Cardiac muscle cell (in vitro differentiated cells and primary cell): ENCODE data around the gene ROR2. TPM values are rescaled to one million over a fixed set of nuclear protein-coding genes. Genes with fewer than 3 reads are reported as not detected.
A peak's percentile ranks its signal among the peaks of the same experiment; 100 is the strongest.

Experiments used
- DNase-seq, 2 donors: peaks; one replicate each; pipeline versions ENCODE4 v3.0.0 to v3.0.0-alpha.2; 2010 to 2017; ENCODE audit warnings: low read depth in 1 of 2, low spot score in 1 of 2
- H3K27ac ChIP-seq: fragments of 200-600 bp; sonication (generic); 2 replicates; pipeline ENCODE4 v1.5.1; 2016
- H3K27me3 ChIP-seq: fragments of 200-600 bp; sonication (generic); 2 replicates; pipeline ENCODE4 v1.6.0; 2016; ENCODE audit warnings: control low read depth
- H3K36me3 ChIP-seq: fragments of 200-600 bp; sonication (generic); 2 replicates; pipeline ENCODE4 v1.5.1; 2016; ENCODE audit warnings: control low read depth
- H3K4me1 ChIP-seq: fragments of 200-600 bp; sonication (generic); 2 replicates; pipeline ENCODE4 v1.8.1; 2017; ENCODE audit warnings: low read depth, mild to moderate bottlenecking, mixed run types
- H3K4me3 ChIP-seq: fragments of 200-600 bp; sonication (generic); 2 replicates; pipeline ENCODE4 v1.5.1; 2016; ENCODE audit warnings: mild to moderate bottlenecking
- H3K9me3 ChIP-seq: fragments of 200-600 bp; sonication (generic); 2 replicates; pipeline ENCODE4 v1.5.1; 2017; ENCODE audit warnings: low read depth, mild to moderate bottlenecking, control low read depth
- CTCF ChIP-seq: IDR thresholded peaks from 2 replicates; pipeline ENCODE4 v1.5.1; 2012; ENCODE audit warnings: low read depth, mild to moderate bottlenecking, low read length
- polyA plus RNA-seq: library from polyadenylated mRNA; unstranded; fragments of >200 nt; fragmentation: Nextera tagmentation; extraction: Ambion mirVana; gene quantifications from 2 replicates; pipeline ENCODE4 v1.2.1, GENCODE V29; 2016
- total RNA-seq: library from RNA; depleted of rRNA; stranded (reverse); fragments of >200 nt; gene quantifications from 2 replicates; pipeline ENCODE4 v1.2.3, GENCODE V29; 2016

Gene ROR2
- total and polyA plus RNA-seq, 2 experiments from 2014 or later: 21.5 to 38.6 TPM

- no peak overlapping the region for H3K27ac ChIP-seq
- DNase-seq: no peak
- no peaks in the 10 kb centered on the region for H3K9me3 ChIP-seq
- H3K4me3 ChIP-seq: no peak overlapping the region
- no peak for TF ChIP-seq CTCF
- H3K4me1 ChIP-seq: no peaks in the 10 kb centered on the region
- no peaks in the 10 kb centered on the region for H3K27me3 ChIP-seq
- H3K36me3 ChIP-seq: no peaks in the 10 kb centered on the region
Observed at GRCh38 chr9:91683269-91683668, 266.8 kb downstream of the ROR2 start.

- no peaks in the 10 kb centered on the region for H3K9me3 ChIP-seq
- no peaks in the 10 kb centered on the region for H3K36me3 ChIP-seq
- no peaks in the 10 kb centered on the region for H3K27me3 ChIP-seq
- no peak overlapping the region for H3K4me3 ChIP-seq
- no peak for TF ChIP-seq CTCF
- DNase-seq: peak in 1 of 2 donors; percentile 30
- no peaks in the 10 kb centered on the region for H3K4me1 ChIP-seq
- no peak overlapping the region for H3K27ac ChIP-seq
Observed at GRCh38 chr9:91682806-91683205, 267.2 kb downstream of the ROR2 start.

GRCh38 chr9:91681461-91682305 is 268.3 kb downstream of the ROR2 start:
- Histone ChIP-seq H3K36me3 (no peaks in the 10 kb centered on the region), H3K27ac (no peak overlapping the region), H3K9me3 (no peaks in the 10 kb centered on the region), H3K4me1 (no peaks in the 10 kb centered on the region), H3K27me3 (no peaks in the 10 kb centered on the region), H3K4me3 (no peak overlapping the region)
- peak; percentile 82 to 85 for DNase-seq
- TF ChIP-seq CTCF: peak; percentile 98

- TF ChIP-seq CTCF: no peak
- Histone ChIP-seq H3K27me3 (no peaks in the 10 kb centered on the region), H3K4me3 (no peak overlapping the region), H3K9me3 (no peaks in the 10 kb centered on the region), H3K27ac (no peak overlapping the region), H3K4me1 (no peaks in the 10 kb centered on the region), H3K36me3 (no peaks in the 10 kb centered on the region)
- DNase-seq: no peak
Observed at GRCh38 chr9:91680998-91681397, 269.0 kb downstream of the ROR2 start.

GRCh38 chr9:91680106-91680505 is 269.9 kb downstream of the ROR2 start:
- H3K9me3 ChIP-seq: no peaks in the 10 kb centered on the region
- H3K27ac ChIP-seq: no peak overlapping the region
- TF ChIP-seq CTCF: no peak
- H3K4me3 ChIP-seq: no peak overlapping the region
- no peaks in the 10 kb centered on the region for H3K36me3 ChIP-seq
- no peaks in the 10 kb centered on the region for H3K27me3 ChIP-seq
- no peaks in the 10 kb centered on the region for H3K4me1 ChIP-seq
- no peak for DNase-seq
